ENCODE measurements around the gene EVL. TPM values are rescaled to one million over a fixed set of nuclear protein-coding genes. Genes with fewer than 3 reads are reported as not detected.
"Not testable (repeated sequence)": the region's sequence is repeated elsewhere in the genome, so short reads cannot be mapped to it uniquely, and the experiment has no call there.

Gene EVL
- total RNA-seq, 2 donors from 2014 or later, result 41.5 to 42.0 TPM

GRCh38 chr14:100155049-100155621, 89.9 kb downstream of the EVL start:
- TF ChIP-seq CTCF (IDR thresholded peaks at IDR 0.05), result peak in 1 of 2 donors; percentile 44
- no peak for DNase-seq (ENCODE audit: low spot score)
- Histone ChIP-seq H3K4me3 (no peak overlapping the region), H3K27ac (no peak overlapping the region), H3K36me3 (no peaks in the 10 kb centered on the region), H3K4me1 (peaks cover 0 to 17% of the 10 kb centered on the region in 2 donors), H3K9me3 (peaks cover 0 to 9% of the 10 kb centered on the region in 2 donors), H3K27me3 (peaks cover 8 to 16% of the 10 kb centered on the region in 2 donors)

DNA sequence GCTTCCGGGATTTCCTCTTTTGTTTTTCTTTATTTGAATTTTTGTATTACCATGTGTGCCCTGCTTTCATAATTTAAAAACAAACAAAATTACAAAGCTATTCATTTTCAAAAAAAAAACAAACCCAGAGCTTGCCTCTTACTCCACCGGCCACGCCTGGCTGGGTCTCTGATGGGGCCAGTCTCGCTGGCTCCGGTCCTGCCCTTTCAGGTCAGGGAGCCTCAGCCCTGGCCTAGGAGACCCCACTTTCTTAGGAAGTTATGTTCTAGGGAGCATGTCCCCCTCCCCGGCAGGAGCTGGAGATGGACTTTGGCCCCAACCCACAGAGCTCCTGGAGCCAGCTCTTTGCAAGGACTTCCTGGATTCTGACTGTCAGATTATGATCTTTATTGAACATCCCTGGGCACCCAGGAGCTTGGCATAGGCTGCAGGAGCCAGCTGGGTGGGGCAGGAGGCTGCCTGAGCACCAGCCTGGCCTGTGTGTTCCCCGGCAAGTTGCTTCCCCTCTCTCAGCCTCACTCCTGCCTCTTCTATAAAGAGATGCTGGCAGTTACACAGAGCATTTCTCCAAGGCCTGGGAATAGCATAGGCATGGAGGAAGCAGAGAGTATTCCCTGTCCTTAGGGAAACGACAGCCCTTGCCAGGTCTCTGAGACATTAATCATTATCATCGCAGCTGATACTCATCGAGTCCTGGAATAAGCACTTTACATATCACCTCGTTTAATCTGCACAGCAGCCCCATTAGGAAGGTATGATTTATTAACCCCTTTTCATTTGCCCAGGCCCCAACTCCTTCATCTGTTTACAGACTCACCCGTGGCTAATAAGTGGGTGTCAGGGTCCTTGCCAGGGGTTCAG, 90.8 kb downstream of the EVL start:
- no peak overlapping the region for H3K4me3 ChIP-seq
- peaks cover 0 to 17% of the 10 kb centered on the region in 2 donors for H3K4me1 ChIP-seq
- no peak for DNase-seq (ENCODE audit: low spot score)
- H3K27ac ChIP-seq, result no peak overlapping the region
- no peak for TF ChIP-seq CTCF (IDR thresholded peaks at IDR 0.05)
- H3K9me3 ChIP-seq, result peaks cover 0 to 13% of the 10 kb centered on the region in 2 donors
- no peaks in the 10 kb centered on the region for H3K36me3 ChIP-seq
- peaks cover 11 to 18% of the 10 kb centered on the region in 2 donors for H3K27me3 ChIP-seq

DNA sequence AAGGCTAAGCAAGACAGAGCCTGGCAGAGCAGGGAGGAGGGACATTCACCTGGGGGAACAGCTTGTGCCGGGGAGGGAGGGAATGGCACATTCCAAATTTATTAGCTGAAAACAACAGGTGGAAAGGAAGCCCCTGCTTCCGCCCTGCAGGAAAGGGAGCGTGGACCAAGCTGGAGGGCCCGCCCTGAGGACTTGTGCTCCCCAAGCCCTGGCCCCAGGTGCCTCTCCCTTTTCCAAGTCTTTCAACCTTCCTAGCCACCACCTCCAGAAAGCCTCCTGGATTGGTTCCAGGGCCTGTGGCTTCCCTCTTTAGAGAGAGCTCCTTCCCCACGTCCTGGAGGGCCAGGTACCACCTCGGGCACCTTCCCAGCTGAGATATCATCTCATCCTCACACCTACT, 91.6 kb downstream of the EVL start:
- peaks cover 11 to 18% of the 10 kb centered on the region in 2 donors for H3K27me3 ChIP-seq
- peaks cover 0 to 17% of the 10 kb centered on the region in 2 donors for H3K4me1 ChIP-seq
- TF ChIP-seq CTCF (IDR thresholded peaks at IDR 0.05), result no peak
- H3K9me3 ChIP-seq, result peaks cover 0 to 13% of the 10 kb centered on the region in 2 donors
- no peak for DNase-seq (ENCODE audit: low spot score)
- no peaks in the 10 kb centered on the region for H3K36me3 ChIP-seq
- H3K4me3 ChIP-seq, result no peak overlapping the region
- H3K27ac ChIP-seq, result no peak overlapping the region

- not testable (repeated sequence) for H3K4me3 ChIP-seq; H3K27ac ChIP-seq; H3K36me3 ChIP-seq; DNase-seq (ENCODE audit: low spot score)
- peaks cover 0 to 17% of the 10 kb centered on the region in 2 donors for H3K4me1 ChIP-seq
- H3K27me3 ChIP-seq, result peaks cover 11 to 18% of the 10 kb centered on the region in 2 donors
- peaks cover 0 to 13% of the 10 kb centered on the region in 2 donors for H3K9me3 ChIP-seq
These were observed 92.5 kb downstream of the EVL start for GRCh38 chr14:100157548-100158232.

DNA sequence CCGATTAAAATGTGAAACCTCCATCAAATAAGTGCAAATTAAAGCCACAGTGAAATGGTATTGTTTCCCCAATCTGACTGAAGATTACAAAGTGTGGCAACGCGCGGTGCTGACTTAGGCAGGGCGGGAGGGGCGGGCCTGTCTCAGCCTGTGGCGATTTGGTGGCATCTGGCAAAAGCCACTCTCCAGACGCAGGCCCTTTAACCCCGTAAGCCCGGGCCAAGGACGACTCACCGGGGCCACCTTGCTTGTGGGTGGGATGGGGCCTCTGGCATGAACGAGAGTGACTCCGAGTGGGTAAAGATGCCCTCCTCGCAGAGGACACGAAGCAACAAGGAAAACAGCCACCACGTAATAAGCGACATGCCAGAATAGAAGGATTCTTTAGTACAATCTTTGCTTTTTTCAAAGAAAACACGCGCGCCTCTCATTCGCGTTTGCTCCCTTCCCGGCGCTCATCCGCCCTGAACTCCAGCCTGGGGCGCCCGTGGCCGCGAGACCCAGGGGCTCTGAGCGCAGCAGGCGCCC, 93.4 kb downstream of the EVL start:
- DNase-seq (ENCODE audit: low spot score), result no peak
- Histone ChIP-seq H3K27ac (no peak overlapping the region), H3K36me3 (no peaks in the 10 kb centered on the region), H3K27me3 (peaks cover 11 to 18% of the 10 kb centered on the region in 2 donors), H3K4me3 (peak overlapping the region in 1 of 2 donors; percentile 48), H3K4me1 (peaks cover 0 to 17% of the 10 kb centered on the region in 2 donors), H3K9me3 (peaks cover 0 to 13% of the 10 kb centered on the region in 2 donors)
- no peak for TF ChIP-seq CTCF (IDR thresholded peaks at IDR 0.05)

Data from right atrium auricular region (tissue), 2 donors.